ENCODE measurements around the gene SLC16A13.

The SLC16A13 gene

GRCh38 chr17:7011415-7011814 lies 24.4 kb upstream of the SLC16A13 start:
- no peak for DNase-seq (ENCODE audit: low read depth in 4 of 4, low spot score in 1 of 4)

GRCh38 chr17:7011942-7012254 lies 23.9 kb upstream of the SLC16A13 start:
- no peak for DNase-seq (ENCODE audit: low read depth in 4 of 4, low spot score in 1 of 4)

GRCh38 chr17:7014261-7014994 lies 21.4 kb upstream of the SLC16A13 start:
- peak; percentile 86 to 97 (median 96) for DNase-seq (ENCODE audit: low read depth in 4 of 4, low spot score in 1 of 4)

- peak in 2 of 4 experiments; percentile 51 to 71 for DNase-seq (ENCODE audit: low read depth in 4 of 4, low spot score in 1 of 4)
Observed at GRCh38 chr17:7014995-7015958, 20.5 kb upstream of the SLC16A13 start.

- no peak for DNase-seq (ENCODE audit: low read depth in 4 of 4, low spot score in 1 of 4)
Observed at GRCh38 chr17:7016418-7016817, 19.4 kb upstream of the SLC16A13 start.

GRCh38 chr17:7016886-7017826 lies 18.7 kb upstream of the SLC16A13 start:
- no peak for DNase-seq (ENCODE audit: low read depth in 4 of 4, low spot score in 1 of 4)

GRCh38 chr17:7017827-7018200 lies 18.0 kb upstream of the SLC16A13 start:
- DNase-seq (ENCODE audit: low read depth in 4 of 4, low spot score in 1 of 4), result no peak

GRCh38 chr17:7018331-7018964 lies 17.4 kb upstream of the SLC16A13 start:
- no peak for DNase-seq (ENCODE audit: low read depth in 4 of 4, low spot score in 1 of 4)

- DNase-seq (ENCODE audit: low read depth in 4 of 4, low spot score in 1 of 4), result no peak
Observed at GRCh38 chr17:7019367-7019766, 16.4 kb upstream of the SLC16A13 start.

- no peak for DNase-seq (ENCODE audit: low read depth in 4 of 4, low spot score in 1 of 4)
Observed at GRCh38 chr17:7019839-7020519, 15.8 kb upstream of the SLC16A13 start.

GRCh38 chr17:7020894-7021664 lies 14.7 kb upstream of the SLC16A13 start:
- DNase-seq (ENCODE audit: low read depth in 4 of 4, low spot score in 1 of 4), result no peak

- peak; percentile 67 to 71 (median 68) for DNase-seq (ENCODE audit: low read depth in 4 of 4, low spot score in 1 of 4)
Observed at GRCh38 chr17:7021993-7022778, 13.6 kb upstream of the SLC16A13 start.

- DNase-seq (ENCODE audit: low read depth in 4 of 4, low spot score in 1 of 4), result no peak
Observed at GRCh38 chr17:7022781-7023571, 12.8 kb upstream of the SLC16A13 start, which contains the start of gene BCL6B. Gene BCL6B (plus strand): TSS chr17:7023050. CDS start chr17:7023672, 622 bp downstream.

GRCh38 chr17:7023576-7024401 lies 12.0 kb upstream of the SLC16A13 start:
- DNase-seq (ENCODE audit: low read depth in 4 of 4, low spot score in 1 of 4), result peak; percentile 85 to 92 (median 91)

GRCh38 chr17:7024402-7024785 lies 11.4 kb upstream of the SLC16A13 start:
- DNase-seq (ENCODE audit: low read depth in 4 of 4, low spot score in 1 of 4), result no peak

GRCh38 chr17:7025245-7025644 lies 10.6 kb upstream of the SLC16A13 start:
- DNase-seq (ENCODE audit: low read depth in 4 of 4, low spot score in 1 of 4), result no peak
